Right cardiac atrium (tissue), 5 donors: ENCODE data around the gene RFX2. TPM values are rescaled to one million over a fixed set of nuclear protein-coding genes. Genes with fewer than 3 reads are reported as not detected.
A peak's percentile ranks its signal among the peaks of the same experiment; 100 is the strongest.
"Not testable (repeated sequence)": the region's sequence is repeated elsewhere in the genome, so short reads cannot be mapped to it uniquely, and the experiment has no call there.

Experiments used
- ATAC-seq, 2 donors: fragments of 200-7000 bp; cut with Tn5 transposase; one replicate each; pipeline versions ENCODE4 v1.8.0 to v1.9.1; 2020; ENCODE audit warnings: moderate library complexity in 2 of 2, mild to moderate bottlenecking in 1 of 2
- DNase-seq, 3 donors: peaks; one replicate each; pipeline ENCODE4 v3.0.0-alpha.2; 2020
- H3K27ac ChIP-seq: one replicate; pipeline ENCODE4 v1.5.1; 2013; ENCODE audit warnings: mild to moderate bottlenecking, low read length, control low read depth, moderate library complexity
- H3K27me3 ChIP-seq: one replicate; pipeline ENCODE4 v1.6.1; 2013; ENCODE audit not compliant: control insufficient read depth, insufficient read depth
- H3K4me1 ChIP-seq: one replicate; pipeline ENCODE4 v1.6.1; 2013; ENCODE audit warnings: low read length; ENCODE audit not compliant: control insufficient read depth, insufficient read depth
- H3K4me3 ChIP-seq: one replicate; pipeline ENCODE4 v1.5.1; 2013; ENCODE audit warnings: low read length, control low read depth
- H3K9me3 ChIP-seq: one replicate; pipeline ENCODE4 v1.6.1; 2013; ENCODE audit warnings: low read length; ENCODE audit not compliant: control insufficient read depth
- WGBS: extraction: QIAGEN DNeasy Blood & Tissue Kit; methylation state at CpG from one replicate; pipeline ENCODE4 v1.1.7; 2013; 5-methylcytosine and 5-hydroxymethylcytosine counted together
- intact Hi-C, 4 donors: fragments of 100-400 bp; cut with DNase I; formaldehyde crosslinking; loops; one replicate each; pipeline versions ENCODE4 v1.11.0 to v1.14.0; 2022 to 2023
- polyA plus RNA-seq: library from polyadenylated mRNA; stranded (reverse); fragments of 200-250 nt; gene quantifications from one replicate; pipeline ENCODE4 v1.2.3, GENCODE V29; 2013
- total RNA-seq, 4 donors: library from RNA; stranded (reverse); fragmentation: NEBNext Ultra II Directional; extraction: Animal tissue kit (Norgen Biotek cat#: 25700); gene quantifications; one replicate each; pipeline ENCODE4 v1.2.1, GENCODE V29; 2021
- donor health status: healthy with polysubstance abuse.
- donor health status: DM: no; HTN: yes; CAD: no.
- donor health status: DM: no; HTN: no; CAD: no.
- donor health status: DM: no; HTN: yes; CAD: no; lungs with severe emphysema.
- donor health status: DM: yes; HTN: yes; CAD: no.

Gene RFX2
- total and polyA plus RNA-seq, 5 donors = 5.1 to 15.9 (median 8.2) TPM

DNA sequence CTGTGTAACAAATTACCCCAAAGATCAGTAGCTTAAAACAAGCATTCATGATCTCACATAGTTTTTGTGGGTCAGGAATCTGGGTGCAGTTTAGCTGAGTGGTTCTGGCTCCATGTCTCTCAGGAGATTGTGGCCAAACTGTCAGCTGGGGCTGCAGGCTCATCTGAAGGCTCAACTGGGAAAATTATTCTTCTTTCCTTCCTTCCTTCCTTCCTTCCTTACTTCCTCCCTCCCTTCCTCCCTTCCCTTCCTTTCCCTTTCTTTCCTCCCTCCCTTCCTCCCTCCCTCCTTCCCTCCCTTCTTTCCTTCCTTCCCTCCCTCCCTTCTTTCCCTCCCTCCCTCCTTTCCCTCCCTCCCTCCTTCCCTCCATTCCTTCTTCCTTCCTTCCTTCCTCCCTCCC, 8.7 kb upstream of the RFX2 start:
- no peak overlapping the region for H3K4me3 ChIP-seq
- no peak overlapping the region for H3K27ac ChIP-seq
- H3K4me1 ChIP-seq = no peaks in the 10 kb centered on the region
- H3K27me3 ChIP-seq = no peaks in the 10 kb centered on the region
- no peaks in the 10 kb centered on the region for H3K9me3 ChIP-seq
- intact Hi-C loops = no loop called here
- no peak for ATAC-seq
- no peak for DNase-seq

DNA sequence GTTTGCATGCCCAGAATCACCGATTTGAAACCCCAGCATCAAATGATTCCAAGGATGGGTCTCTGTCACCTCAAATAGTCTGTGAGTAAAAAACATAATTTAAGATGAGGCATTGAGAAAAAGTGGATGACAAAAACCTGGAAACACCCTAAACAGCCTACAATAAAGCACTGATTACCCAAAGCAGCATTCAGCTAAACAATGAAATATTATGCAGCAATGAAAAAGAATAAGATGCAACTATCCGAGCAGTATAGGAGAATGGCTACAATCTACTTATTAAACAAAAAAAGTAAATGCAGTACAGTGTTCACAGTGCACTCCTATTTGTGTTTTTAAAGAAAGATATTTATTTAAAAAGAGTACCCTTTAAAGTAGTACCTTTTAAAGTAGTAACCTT, 7.7 kb upstream of the RFX2 start:
- intact Hi-C loops = no loop called here
- Histone ChIP-seq H3K9me3 (no peaks in the 10 kb centered on the region), H3K27ac (no peak overlapping the region), H3K4me3 (no peak overlapping the region), H3K27me3 (no peaks in the 10 kb centered on the region), H3K4me1 (no peaks in the 10 kb centered on the region)
- ATAC-seq (no peak), DNase-seq (no peak)
- WGBS = 75% methylated on average over 2 of the region's 2 CpGs

DNA sequence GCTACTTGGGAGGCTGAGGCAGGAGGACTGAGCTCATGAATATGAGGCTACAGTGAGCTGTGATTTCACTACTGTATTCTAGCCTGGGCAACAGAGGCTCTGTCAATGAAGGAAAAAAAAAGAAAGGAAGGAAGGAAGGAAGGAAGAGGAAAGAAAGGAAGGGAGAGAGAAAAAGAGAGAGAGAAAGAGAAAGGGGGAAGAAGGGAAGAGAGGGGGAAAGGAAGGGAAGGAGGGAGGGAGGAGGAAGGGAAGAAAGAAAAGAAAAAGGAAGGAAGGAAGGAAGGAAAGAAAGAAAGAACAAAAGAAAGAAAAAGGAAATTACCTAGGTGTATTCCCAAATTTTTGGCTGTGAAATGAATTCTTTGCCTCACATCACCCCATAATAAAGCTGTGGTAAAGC, 7.2 kb upstream of the RFX2 start:
- Histone ChIP-seq H3K27me3 (no peaks in the 10 kb centered on the region), H3K4me3 (no peak overlapping the region), H3K9me3 (no peaks in the 10 kb centered on the region), H3K4me1 (no peaks in the 10 kb centered on the region), H3K27ac (no peak overlapping the region)
- DNase-seq (no peak), ATAC-seq (no peak)
- intact Hi-C loops = no loop called here

DNA sequence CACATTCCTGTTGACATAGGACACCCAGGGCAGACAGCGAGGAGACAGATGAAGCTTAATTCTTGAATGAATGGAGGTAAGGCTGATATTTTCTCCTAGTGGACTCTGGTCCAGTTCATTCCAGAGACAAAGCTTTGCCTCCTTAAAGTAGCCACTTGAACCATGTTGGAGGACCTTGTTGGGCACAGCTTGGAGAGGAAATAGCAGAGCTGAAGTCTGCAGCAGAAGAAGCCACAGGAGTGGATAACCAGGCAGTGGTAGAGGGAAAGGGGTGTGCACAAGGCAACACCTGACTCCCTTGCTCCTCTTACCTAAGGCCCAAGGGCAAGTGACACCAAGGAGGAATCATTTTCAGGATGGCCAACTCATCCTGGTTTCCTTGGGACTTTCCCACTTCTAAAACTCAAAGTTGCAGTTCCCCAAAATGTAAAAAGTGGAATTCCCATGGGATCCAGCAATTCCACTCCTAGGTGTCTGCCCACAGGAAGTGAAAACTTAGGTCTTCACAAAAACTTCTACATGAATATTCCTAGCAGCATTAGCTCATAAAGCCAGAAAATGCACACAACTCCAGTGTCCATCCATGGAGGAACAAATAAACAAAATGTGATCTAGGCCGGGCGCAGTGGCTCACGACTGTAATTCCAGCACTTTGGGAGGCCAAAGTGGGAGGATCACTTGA, 6.6 kb upstream of the RFX2 start:
- no peaks in the 10 kb centered on the region for H3K27me3 ChIP-seq
- 94% methylated on average over 4 of the region's 4 CpGs for WGBS
- no peak for ATAC-seq
- no peaks in the 10 kb centered on the region for H3K4me1 ChIP-seq
- no peak for DNase-seq
- no peaks in the 10 kb centered on the region for H3K9me3 ChIP-seq
- no peak overlapping the region for H3K4me3 ChIP-seq
- intact Hi-C loops = no loop called here
- H3K27ac ChIP-seq = no peak overlapping the region

DNA sequence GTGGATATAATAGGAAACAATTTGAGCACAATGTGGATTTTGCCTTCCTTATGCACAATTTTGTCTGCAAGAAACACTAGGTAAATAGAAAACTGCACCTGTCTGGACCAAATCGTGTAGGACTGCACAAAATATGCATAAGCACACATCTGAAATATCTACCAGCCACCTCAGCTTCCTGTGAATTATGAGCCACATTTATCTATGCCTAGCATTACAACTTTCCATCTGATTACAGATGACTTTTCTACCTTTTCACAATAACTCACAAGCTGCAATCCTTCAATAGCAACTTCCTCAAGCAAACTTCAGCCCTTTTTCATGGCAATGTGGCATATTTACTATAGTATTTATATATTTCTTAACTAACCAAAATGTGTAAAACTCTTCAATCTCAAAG, 5.7 kb upstream of the RFX2 start:
- 50% methylated on average over 1 of the region's 1 CpG for WGBS
- H3K4me3 ChIP-seq = no peak overlapping the region
- DNase-seq (no peak), ATAC-seq (no peak)
- H3K27me3 ChIP-seq = no peaks in the 10 kb centered on the region
- H3K9me3 ChIP-seq = no peaks in the 10 kb centered on the region
- intact Hi-C loops = no loop called here
- H3K4me1 ChIP-seq = no peaks in the 10 kb centered on the region
- no peak overlapping the region for H3K27ac ChIP-seq

DNA sequence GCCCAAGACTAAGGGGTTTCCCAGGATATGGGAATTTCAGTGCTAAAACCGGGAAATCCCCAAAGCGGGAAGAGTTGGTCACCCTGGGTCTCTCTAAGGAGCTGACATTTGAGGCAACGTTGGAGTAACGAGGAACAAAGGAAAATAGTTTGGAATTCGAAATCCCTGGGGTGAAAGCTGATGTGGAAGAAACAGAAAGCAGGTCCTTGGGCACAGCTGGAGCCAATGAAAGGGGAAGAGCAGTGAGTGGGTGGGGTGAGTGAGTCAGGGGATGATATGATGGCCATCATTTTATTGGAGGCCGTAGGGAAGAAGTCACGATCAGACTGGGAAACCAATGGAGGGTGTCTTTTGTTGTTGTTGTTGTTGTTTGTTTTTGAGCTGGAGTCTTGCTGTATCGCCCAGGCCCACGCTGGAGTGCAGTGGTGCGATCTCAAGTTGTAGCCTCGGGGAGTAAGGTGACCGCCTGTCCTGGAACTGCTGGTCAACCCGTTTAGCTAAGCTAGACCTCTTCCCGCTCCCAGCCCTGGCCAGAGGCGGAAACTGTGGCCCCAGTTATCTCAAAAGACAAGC, 3.4 kb upstream of the RFX2 start:
- H3K27ac ChIP-seq = no peak overlapping the region
- H3K27me3 ChIP-seq = no peaks in the 10 kb centered on the region
- intact Hi-C loops = no loop called here
- H3K4me1 ChIP-seq = no peaks in the 10 kb centered on the region
- no peak overlapping the region for H3K4me3 ChIP-seq
- H3K9me3 ChIP-seq = no peaks in the 10 kb centered on the region
- ATAC-seq = no peak
- DNase-seq = no peak
- 74% methylated on average over 15 of the region's 15 CpGs for WGBS

DNA sequence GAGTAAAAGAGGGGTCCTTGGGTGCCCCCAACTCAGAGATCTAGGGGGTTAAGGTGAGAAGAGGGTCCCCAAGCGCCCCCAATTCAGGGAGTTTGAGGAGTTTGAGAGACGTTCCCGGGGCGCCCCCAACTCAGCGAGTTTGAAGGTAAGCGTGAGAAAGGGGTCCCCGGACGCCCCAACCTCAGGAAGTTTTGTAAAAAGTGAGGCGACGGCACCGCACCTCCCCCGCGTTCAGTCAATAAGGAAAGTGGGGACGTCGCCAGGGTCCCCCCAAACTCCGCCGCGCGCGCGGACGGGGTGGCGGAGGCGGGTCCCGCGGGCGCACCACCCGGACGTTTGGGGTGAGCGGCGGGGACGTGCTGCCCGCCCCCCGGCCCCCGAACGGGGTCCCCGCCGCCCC, 353 bp downstream of the RFX2 start:
- under 1% methylated on average over 38 of the region's 38 CpGs for WGBS
- H3K4me3 ChIP-seq = peak overlapping the region; percentile 84
- H3K4me1 ChIP-seq = no peaks in the 10 kb centered on the region
- H3K9me3 ChIP-seq = no peaks in the 10 kb centered on the region
- H3K27me3 ChIP-seq = no peaks in the 10 kb centered on the region
- ATAC-seq (no peak), DNase-seq (peak in 1 of 3 donors; percentile 33)
- intact Hi-C loops = loop anchor here in 3 of 4 donors (5.0 kb wide), 3 partner anchors 43 to 53 kb away; no protein-coding TSS in a partner anchor
- H3K27ac ChIP-seq = no peak overlapping the region

DNA sequence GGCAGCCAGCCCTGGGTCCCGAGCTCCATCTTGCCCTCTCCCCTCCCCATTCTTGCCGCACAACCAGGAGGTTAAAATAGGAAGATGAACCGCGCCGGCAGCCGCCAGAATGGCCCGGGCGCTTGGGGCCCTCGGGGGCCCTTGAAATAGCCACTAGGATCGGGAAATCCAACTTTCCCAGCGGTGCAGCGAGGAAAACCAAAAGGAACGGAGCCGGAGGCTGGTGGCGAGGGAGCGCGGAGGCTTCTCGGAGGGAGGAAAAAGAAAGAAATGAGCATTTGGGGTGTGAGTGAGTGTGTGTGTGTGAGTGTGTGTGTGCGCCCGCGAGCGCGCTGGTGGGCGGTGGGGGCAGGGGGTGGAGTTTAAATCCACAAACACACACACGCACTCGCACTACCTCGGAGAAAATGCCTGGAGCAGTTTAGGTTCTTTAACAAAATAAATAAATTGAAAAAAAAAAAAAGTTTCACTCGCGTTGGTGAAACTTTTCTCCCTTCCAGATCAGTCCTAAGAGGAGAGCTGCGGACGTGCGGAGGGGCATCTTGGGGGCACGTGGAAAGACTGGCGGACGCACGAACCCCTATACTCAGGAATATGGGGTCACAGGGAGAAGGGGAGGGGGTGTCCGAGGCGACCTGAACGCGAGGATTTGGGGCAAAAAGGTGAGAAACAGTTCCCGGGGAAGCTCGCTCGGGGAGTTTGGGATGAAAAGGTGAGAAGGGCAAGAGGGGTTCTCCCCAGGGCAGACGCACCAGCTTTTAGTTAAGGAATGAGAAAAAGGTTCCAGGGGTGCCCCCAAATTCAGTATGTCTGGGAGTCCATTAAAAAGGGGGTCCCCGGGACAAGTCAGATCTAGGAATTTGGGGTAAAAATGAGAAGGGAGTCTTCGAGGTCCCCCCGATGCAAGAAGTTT, 1.3 kb downstream of the RFX2 start:
- H3K4me1 ChIP-seq = no peaks in the 10 kb centered on the region
- under 1% methylated on average over 47 of the region's 47 CpGs for WGBS
- intact Hi-C loops = loop anchor here in 3 of 4 donors (5.0 kb wide), 3 partner anchors 42 to 52 kb away; no protein-coding TSS in a partner anchor

DNA sequence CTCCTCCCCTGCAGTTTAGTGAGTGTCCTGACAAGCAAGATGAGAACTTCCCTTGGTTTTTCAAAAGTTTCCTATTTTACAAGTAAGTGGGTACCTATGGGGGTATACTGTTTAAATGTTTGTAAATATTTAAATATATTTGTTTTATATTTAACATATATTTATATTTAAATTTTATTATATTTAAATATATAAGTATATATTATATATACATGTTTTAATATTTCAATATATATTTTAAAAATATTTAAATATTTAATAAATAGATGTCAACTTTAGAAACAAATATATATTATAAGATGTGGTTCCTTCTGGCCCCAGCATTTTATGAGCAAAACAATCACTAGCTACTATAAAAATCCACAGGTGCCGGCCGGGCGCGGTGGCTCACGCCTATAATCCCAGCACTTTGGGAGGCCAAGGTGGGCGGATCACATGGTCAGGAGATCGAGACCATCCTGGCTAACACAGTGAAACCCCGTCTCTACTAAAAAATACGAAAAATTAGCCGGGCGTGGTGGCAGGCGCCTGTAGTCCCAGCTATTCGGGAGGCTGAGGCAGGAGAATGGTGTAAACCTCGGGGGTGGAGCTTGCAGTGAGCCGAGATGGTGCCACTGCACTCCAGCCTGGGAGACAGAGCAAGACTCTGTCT, 3.5 kb downstream of the RFX2 start:
- not testable (repeated sequence) for H3K4me3 ChIP-seq, DNase-seq, H3K27ac ChIP-seq, H3K4me1 ChIP-seq, ATAC-seq, H3K9me3 ChIP-seq, H3K27me3 ChIP-seq
- intact Hi-C loops = loop anchor here in 3 of 4 donors (5.0 kb wide), 3 partner anchors 39 to 49 kb away; no protein-coding TSS in a partner anchor
- WGBS = 93% methylated on average over 15 of the region's 15 CpGs

More for the DNA sequence above, 1.3 kb downstream of the RFX2 start:
- no peaks in the 10 kb centered on the region for H3K27me3 ChIP-seq
- H3K9me3 ChIP-seq = no peaks in the 10 kb centered on the region
- H3K27ac ChIP-seq = peak overlapping the region; percentile 91
- peak overlapping the region; percentile 84 for H3K4me3 ChIP-seq
- peak; percentile 68 to 85 (median 84) for DNase-seq
- ATAC-seq = peak; percentile 12 to 30

DNA sequence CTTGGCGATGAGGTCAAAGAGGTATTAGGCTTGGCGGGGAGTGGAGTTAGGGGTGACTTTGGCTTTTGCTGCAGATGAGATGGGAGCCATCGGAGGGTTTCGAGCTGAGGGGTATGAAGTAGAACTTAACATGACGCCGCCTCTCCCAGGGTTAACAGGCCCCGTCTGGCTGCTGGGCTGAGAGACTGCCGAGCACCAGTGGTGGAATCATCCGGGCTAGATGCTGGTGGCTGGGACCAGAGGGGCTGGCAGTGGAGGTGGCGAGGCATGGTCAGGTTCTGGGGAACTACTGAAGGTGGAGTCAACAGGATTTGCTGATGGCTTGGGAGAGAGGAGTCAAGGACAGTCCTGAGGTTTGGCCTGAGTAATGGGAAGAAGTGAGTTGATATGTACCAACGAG, 4.9 kb downstream of the RFX2 start:
- intact Hi-C loops = loop anchor here in 3 of 4 donors (5.0 kb wide), 3 partner anchors 38 to 48 kb away; no protein-coding TSS in a partner anchor
- Histone ChIP-seq H3K9me3 (no peaks in the 10 kb centered on the region), H3K27me3 (no peaks in the 10 kb centered on the region), H3K27ac (peak overlapping the region; percentile 75), H3K4me1 (no peaks in the 10 kb centered on the region), H3K4me3 (no peak overlapping the region)
- 85% methylated on average over 11 of the region's 11 CpGs for WGBS
- DNase-seq (no peak), ATAC-seq (no peak)
